Measurements from ENCODE around the gene COPB1.

COPB1 gene

GRCh38 chr11:14413307-14414069, 86.1 kb downstream of the COPB1 start:
- H3K4me3 ChIP-seq (ENCODE audit: low read depth, low read length): no peak overlapping the region
- peak; percentile 41 for TF ChIP-seq CTCF (IDR thresholded peaks at IDR 0.05; ENCODE audit: low read depth, low read length)
- TF ChIP-seq, protein P1, sequence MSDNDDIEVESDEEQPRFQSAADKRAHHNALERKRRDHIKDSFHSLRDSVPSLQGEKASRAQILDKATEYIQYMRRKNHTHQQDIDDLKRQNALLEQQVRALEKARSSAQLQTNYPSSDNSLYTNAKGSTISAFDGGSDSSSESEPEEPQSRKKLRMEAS (IDR thresholded peaks at IDR 0.05; ENCODE audit: low read depth, low read length): no peak
- TF ChIP-seq POLR2A (IDR thresholded peaks at IDR 0.05; ENCODE audit: extremely low read depth, insufficient read length): no peak
- peak; percentile 38 for DNase-seq (ENCODE audit: low read depth)

GRCh38 chr11:14411818-14412217, 87.8 kb downstream of the COPB1 start:
- no peak overlapping the region for H3K4me3 ChIP-seq (ENCODE audit: low read depth, low read length)
- peak; percentile 81 for DNase-seq (ENCODE audit: low read depth)
- TF ChIP-seq MYC (IDR thresholded peaks at IDR 0.05; ENCODE audit: low read depth, low read length) (no peak), CTCF (IDR thresholded peaks at IDR 0.05; ENCODE audit: low read depth, low read length) (no peak), POLR2A (IDR thresholded peaks at IDR 0.05; ENCODE audit: extremely low read depth, insufficient read length) (no peak)
- TF ChIP-seq, protein P1 (IDR thresholded peaks at IDR 0.05; ENCODE audit: low read depth, low read length): no peak

DNA sequence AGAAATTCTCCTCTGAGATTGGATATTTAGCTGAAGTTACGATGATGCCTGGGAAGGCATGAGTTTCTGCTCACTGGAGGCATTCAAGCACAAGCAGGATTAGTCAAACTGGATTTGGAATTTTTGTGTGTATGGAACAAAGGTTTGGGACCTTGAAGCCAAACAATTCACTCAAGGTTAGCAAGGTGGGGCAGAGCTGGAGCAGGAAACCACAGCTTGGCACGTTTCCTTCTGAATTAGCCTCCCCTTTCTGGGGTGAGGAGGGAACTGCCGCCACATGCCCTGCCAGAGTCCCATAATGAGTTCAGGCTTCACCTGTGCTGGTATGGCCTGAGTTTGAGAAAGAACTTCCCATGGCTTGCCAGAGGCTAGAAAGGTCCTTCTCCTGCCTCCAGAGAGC, 89.7 kb downstream of the COPB1 start:
- no peak overlapping the region for H3K4me3 ChIP-seq (ENCODE audit: low read depth, low read length)
- TF ChIP-seq, protein P1 (IDR thresholded peaks at IDR 0.05; ENCODE audit: low read depth, low read length): no peak
- TF ChIP-seq CTCF (IDR thresholded peaks at IDR 0.05; ENCODE audit: low read depth, low read length) (no peak), POLR2A (IDR thresholded peaks at IDR 0.05; ENCODE audit: extremely low read depth, insufficient read length) (no peak), MYC (IDR thresholded peaks at IDR 0.05; ENCODE audit: low read depth, low read length) (no peak)
- no peak for DNase-seq (ENCODE audit: low read depth)

- TF ChIP-seq MYC (IDR thresholded peaks at IDR 0.05; ENCODE audit: low read depth, low read length): no peak
- TF ChIP-seq, protein P1 (IDR thresholded peaks at IDR 0.05; ENCODE audit: low read depth, low read length): no peak
- no peak for TF ChIP-seq CTCF (IDR thresholded peaks at IDR 0.05; ENCODE audit: low read depth, low read length)
- no peak for TF ChIP-seq POLR2A (IDR thresholded peaks at IDR 0.05; ENCODE audit: extremely low read depth, insufficient read length)
- no peak overlapping the region for H3K4me3 ChIP-seq (ENCODE audit: low read depth, low read length)
- DNase-seq (ENCODE audit: low read depth): no peak
Observed at GRCh38 chr11:14408612-14409011, 91.0 kb downstream of the COPB1 start.
